ENCODE measurements around the gene MICOS13. TPM values are rescaled to one million over a fixed set of nuclear protein-coding genes. Genes with fewer than 3 reads are reported as not detected.

Gene MICOS13
- total RNA-seq, result 50.9 and 81.3 TPM in 2 replicates

GRCh38 chr19:5680437-5681368 lies at the start of gene MICOS13, which contains the start of gene HSD11B1L:
MICOS13 (minus strand) TSS chr19:5680516; CDS start chr19:5680486, 30 bp downstream.
HSD11B1L (plus strand) TSS chr19:5681027; CDS start chr19:5684833, 3,806 bp downstream.

GRCh38 chr19:5719961-5720790 lies 39.9 kb upstream of the MICOS13 start, which contains the start of the genes CATSPERD and LONP1:
CATSPERD (plus strand) TSS chr19:5720637; CDS start chr19:5720738, 101 bp downstream.
LONP1 (minus strand) TSS chr19:5720146; CDS start chr19:5720132, 14 bp downstream.

GRCh38 chr19:5690125-5690954 lies 10.0 kb upstream of the MICOS13 start, which contains the start of gene RPL36:
RPL36 (plus strand) TSS chr19:5690295; CDS start chr19:5690508, 213 bp downstream.

Other genes with a start within 250 kb of the MICOS13 start
- not detected in 2 replicates for gene ZNRF4, start 225.1 kb downstream of the MICOS13 start, total RNA-seq
- under 0.01 TPM in 1 of 2 replicates, not detected in the other for gene TINCR, start 112.6 kb downstream of the MICOS13 start, total RNA-seq
- 13.2 and 19.0 TPM in 2 replicates for gene SAFB2, start 57.7 kb downstream of the MICOS13 start, total RNA-seq
- gene SAFB, start 57.4 kb downstream of the MICOS13 start, total RNA-seq, result 16.6 and 28.2 TPM in 2 replicates
- gene HSD11B1L, start 511 bp upstream of the MICOS13 start, total RNA-seq, result 13.1 and 13.9 TPM in 2 replicates
- gene RPL36, start 9.8 kb upstream of the MICOS13 start, total RNA-seq, result 711 and 1,265 TPM in 2 replicates
- gene LONP1, start 39.6 kb upstream of the MICOS13 start, total RNA-seq, result 92.7 and 95.5 TPM in 2 replicates
- not detected in 2 replicates for gene CATSPERD, start 40.1 kb upstream of the MICOS13 start, total RNA-seq
- 0.36 and 0.49 TPM in 2 replicates for gene PRR22, start 104.2 kb upstream of the MICOS13 start, total RNA-seq
- 18.6 and 19.3 TPM in 2 replicates for gene DUS3L, start 110.6 kb upstream of the MICOS13 start, total RNA-seq
- gene NRTN, start 124.6 kb upstream of the MICOS13 start, total RNA-seq, result not detected in 2 replicates
- not detected in 2 replicates for gene FUT6, start 159.2 kb upstream of the MICOS13 start, total RNA-seq
- not detected in 2 replicates for gene FUT3, start 170.9 kb upstream of the MICOS13 start, total RNA-seq
- not detected in 2 replicates for gene FUT5, start 190.0 kb upstream of the MICOS13 start, total RNA-seq
- 316 TPM in 2 replicates for gene NDUFA11, start 223.3 kb upstream of the MICOS13 start, total RNA-seq
- 3.2 and 4.7 TPM in 2 replicates for gene VMAC, start 224.4 kb upstream of the MICOS13 start, total RNA-seq
- 2.6 and 16.1 TPM in 2 replicates for gene CAPS, start 233.7 kb upstream of the MICOS13 start, total RNA-seq